Right lung (tissue), 5 donors: Measurements from ENCODE around the gene PFKL. TPM values are rescaled to one million over a fixed set of nuclear protein-coding genes. Genes with fewer than 3 reads are reported as not detected.
"Not testable (repeated sequence)": the region's sequence is repeated elsewhere in the genome, so short reads cannot be mapped to it uniquely, and the experiment has no call there.

Source experiments
- DNase-seq, 2 donors: peaks; one replicate each; pipeline ENCODE4 v3.0.0-alpha.2; 2013
- polyA plus RNA-seq, 5 donors: library from polyadenylated mRNA; unstranded; fragments of 120-200 nt; gene quantifications; one replicate each; pipeline versions ENCODE4 v1.2.1 to v1.2.3, GENCODE V29; 2013; ENCODE audit warnings: inconsistent platforms in 1 of 5, low replicate concordance in 1 of 5; ENCODE audit not compliant: insufficient read length in 5 of 5, insufficient read depth in 1 of 5

The PFKL gene
- polyA plus RNA-seq, 5 donors = 65.3 to 121 (median 90.0) TPM

DNA sequence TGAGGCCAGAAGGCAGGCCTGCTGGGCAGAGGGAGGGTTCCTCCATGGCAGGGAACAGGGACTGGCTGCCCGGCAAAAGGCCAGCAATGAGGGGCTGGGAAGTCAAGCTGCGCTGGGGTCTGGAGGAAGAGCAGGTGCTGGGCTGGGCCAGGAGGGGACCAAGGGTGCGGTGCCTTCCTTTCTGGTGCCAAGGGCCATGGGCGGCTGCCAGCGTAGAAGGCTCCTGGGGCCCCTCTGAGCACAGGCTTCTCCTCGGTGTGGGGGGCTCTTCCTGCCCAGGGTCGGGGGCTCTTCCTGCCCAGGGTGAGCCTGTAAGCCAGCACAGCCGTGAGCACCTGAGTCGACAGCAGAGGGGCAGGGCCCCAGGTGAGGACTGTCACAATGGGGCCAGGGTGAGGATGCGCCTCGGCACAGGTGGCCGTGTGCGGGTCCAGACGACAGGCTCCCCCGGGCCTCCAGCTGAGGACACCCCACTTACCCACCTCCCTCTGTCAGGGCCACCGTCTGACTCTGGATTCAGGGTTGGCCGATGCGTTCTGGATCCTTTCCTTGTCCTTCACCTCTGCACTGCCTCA, 27.5 kb upstream of the PFKL start:
- DNase-seq = no peak

DNA sequence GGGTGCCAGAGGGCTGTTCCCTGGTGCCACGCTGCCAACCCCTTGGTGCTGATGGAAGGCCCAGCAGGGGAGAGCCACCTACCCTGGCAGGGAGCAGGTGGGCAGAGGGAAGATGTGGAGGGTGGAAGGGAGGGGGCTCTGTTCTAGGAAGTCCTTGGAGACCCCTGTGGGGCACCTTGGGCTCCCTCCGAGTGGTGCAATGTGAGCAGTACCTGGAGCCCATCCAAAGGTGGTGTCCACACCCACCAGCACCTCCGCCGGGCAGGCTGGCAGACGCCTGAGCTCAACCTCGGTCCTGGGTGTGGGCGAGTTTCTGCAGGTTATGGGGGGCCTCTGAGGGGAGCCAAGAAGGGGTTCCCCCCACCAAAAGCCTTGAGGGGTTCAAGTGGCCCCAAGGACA, 26.8 kb upstream of the PFKL start:
- no peak for DNase-seq

DNA sequence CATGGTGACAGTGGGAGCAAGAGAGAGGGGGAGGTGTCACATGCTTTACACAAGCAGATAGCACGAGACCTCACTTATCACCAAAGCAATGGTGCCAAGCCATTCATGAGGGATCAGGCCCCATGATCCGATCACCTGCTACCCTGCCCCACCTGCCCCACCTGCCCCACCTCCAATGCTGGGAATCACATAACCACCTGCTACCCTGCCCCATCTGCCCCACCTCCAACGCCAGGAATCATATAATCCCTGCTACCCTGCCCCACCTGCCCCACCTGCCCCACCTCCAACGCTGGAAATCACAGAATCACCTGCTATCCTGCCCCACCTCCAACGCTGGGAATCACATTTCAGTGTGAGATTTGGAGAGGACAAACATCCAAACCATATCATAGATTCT, 24.8 kb upstream of the PFKL start:
- no peak for DNase-seq

DNA sequence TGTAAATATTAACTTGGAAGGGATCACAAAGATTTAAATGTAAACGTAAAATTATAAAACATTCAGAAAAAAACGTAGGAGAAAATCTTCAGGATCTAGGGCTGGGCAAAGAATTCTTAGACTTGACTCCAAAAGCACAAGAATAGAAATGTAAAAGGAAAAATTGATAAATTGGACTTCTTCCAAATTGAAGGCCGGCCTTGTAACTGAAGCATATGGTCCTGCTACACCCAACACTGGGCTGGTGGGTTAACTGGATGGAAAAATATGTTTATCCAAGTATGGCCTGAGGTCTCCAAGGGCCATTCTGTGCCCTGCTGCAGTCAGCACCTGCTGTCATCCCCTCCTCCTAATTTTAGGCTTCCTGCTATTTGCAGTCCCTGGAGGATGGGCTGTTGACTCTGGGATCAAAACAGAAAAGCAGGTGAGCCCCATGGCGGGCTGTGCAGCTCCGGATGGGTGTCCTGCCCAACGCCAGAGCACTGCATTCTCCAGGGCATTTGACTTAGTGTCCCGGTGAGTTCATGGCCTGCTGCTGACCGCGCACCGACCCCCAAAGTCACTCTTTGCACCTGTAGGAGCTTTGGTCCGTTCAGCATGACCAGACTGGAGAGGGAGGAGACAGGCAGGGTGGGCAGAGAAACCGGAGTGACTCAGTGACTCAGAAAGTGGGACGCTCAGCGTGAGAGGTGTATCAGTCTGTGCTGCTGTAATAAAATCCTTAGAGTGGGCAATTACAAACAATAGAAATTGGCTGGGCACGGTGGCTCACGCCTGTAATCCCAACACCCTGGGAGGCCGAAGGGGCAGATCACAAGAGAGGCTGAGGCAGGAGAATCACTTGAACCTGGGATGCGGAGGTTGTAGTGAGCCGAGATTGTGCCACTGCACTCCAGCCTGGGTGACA, 20.2 kb upstream of the PFKL start:
- DNase-seq = no peak

DNA sequence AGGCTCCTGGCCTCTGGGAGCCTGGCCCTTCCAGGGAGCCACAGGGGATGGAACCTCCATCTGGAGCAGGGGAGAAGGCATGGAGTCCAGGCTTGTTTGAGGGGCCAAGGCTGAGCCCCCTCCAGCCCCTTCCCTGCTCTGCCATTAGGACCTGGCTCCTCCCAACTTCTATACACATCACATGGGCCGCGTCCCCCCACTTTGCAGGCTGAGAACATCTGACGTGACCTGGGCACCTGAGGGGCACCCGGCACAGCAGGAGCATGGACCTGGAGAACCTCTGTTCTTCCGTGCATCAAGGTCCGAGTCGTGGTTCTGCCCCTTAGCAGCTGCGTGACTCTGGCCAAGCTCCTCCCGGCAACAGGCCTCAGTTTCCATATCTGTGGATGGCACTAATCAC, 18.1 kb upstream of the PFKL start:
- DNase-seq = no peak

DNA sequence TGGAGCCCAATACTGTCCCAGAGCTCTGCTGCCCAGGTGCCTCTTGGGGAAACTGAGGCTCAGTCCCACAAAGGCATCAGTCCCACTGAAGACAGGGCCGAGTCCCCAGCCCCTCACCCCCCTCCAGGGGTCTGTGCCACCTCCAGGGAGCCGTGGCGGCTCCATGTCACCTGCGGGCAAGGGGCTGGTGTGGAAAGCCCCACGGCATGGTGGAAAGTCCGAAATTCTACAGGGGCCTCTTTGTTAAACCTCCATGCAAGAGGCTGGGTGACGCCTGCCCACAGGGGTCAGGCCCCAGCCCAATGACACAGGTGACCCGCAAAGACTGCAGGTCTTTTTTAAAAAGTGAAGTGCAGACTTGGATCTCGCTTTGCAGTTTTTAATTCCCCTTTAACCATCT, 17.5 kb upstream of the PFKL start:
- DNase-seq = no peak

DNA sequence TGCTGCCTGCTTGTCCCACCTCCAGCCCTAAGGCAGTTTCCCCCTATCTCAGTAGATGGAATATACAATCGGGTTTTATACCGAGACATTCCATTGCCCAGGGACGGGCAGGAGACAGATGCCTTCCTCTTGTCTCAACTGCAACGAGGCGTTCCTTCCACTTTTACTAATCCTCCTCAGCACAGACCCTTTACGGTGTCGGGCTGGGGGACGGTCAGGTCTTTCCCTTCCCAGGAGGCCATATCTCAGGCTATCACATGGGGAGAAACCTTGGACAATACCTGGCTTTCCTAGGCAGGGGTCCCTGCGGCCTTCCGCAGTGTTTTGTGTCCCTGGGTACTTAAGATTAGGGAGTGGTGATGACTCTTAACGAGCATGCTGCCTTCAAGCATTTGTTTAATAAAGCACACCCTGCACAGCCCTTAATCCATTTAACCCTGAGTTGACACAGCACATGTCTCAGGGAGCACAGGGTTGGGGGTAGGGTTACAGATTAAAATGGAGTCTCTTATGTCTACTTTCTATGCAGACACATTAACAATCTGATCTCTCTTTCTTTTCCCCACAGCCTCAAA, 16.6 kb upstream of the PFKL start:
- not testable (repeated sequence) for DNase-seq

DNA sequence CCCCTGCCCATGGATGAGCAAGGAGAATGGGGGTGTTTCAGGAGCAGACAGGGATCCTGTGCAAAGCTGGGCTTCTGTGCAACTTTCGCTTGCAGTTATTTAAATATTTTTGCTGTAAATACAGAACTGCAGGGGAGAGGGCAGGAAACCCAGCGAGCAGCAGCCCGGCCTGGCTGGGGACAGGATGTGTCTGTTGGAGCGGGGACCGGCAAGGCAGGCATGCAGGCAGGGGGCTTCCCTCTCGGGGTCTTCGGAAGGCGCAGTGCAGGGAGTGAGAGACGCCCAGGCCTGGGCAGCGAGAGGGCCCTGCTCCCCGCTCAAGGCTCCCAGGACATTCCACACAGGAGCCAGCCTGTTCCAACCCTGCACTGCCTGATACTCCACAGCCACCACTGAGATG, 15.9 kb upstream of the PFKL start:
- DNase-seq = no peak

DNA sequence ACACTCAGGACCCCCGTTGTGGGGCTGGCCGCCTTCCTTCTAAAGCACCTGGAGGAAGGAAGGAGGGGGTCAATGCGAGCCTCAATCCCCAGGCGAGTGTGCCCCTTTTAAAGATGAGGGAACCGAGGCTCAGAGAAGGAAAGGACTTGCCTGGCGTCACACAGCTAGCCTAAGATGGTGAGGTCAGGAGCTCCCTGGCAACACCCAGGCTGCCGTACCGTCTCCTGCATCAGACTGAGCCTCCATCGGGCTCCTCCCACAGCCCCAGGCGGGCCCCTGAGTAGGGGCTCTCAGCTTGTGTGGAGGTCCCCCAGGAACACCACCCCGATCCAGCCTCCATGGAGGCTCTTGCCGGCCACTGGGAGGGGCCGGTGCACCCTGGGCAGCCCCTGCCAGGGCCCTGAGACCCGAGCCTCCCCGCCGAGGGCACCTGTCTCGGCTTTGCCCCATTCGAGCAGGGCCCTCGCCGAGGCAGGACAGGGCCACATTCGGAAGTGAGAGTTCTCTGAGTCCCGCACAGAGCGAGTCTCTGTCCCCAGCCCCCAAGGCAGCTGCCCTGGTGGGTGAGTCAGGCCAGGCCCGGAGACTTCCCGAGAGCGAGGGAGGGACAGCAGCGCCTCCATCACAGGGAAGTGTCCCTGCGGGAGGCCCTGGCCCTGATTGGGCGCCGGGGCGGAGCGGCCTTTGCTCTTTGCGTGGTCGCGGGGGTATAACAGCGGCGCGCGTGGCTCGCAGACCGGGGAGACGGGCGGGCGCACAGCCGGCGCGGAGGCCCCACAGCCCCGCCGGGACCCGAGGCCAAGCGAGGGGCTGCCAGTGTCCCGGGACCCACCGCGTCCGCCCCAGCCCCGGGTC, 14.5 kb upstream of the PFKL start, which contains the start of gene AIRE:
Gene AIRE (plus strand): TSS at position 739 of the 855 bp plus-strand sequence. CDS start 131 bp downstream, outside the sequence.
- no peak for DNase-seq

DNA sequence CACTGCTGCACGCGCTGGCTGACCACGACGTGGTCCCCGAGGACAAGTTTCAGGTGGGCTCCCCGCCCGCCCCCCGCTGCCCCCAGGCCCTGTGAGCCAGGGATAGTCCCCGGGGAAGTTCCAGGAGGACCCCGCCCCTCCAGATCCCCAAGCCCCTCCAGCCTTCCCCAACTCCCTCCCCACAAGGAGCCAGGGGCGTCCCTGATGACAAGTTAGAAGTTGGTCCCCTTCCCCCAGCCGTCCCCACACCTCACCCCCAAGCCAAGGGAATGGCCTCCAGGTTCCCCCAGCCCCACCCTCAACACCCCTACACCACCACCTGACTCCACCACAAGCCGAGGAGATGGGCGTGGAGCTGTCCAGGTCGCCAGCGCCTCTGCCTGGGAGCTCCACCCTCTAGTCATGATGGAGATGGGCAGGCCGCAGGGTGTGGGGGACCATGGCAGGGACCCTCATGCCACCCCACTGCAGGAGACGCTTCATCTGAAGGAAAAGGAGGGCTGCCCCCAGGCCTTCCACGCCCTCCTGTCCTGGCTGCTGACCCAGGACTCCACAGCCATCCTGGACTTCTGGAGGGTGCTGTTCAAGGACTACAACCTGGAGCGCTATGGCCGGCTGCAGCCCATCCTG, 13.7 kb upstream of the PFKL start:
- no peak for DNase-seq

DNA sequence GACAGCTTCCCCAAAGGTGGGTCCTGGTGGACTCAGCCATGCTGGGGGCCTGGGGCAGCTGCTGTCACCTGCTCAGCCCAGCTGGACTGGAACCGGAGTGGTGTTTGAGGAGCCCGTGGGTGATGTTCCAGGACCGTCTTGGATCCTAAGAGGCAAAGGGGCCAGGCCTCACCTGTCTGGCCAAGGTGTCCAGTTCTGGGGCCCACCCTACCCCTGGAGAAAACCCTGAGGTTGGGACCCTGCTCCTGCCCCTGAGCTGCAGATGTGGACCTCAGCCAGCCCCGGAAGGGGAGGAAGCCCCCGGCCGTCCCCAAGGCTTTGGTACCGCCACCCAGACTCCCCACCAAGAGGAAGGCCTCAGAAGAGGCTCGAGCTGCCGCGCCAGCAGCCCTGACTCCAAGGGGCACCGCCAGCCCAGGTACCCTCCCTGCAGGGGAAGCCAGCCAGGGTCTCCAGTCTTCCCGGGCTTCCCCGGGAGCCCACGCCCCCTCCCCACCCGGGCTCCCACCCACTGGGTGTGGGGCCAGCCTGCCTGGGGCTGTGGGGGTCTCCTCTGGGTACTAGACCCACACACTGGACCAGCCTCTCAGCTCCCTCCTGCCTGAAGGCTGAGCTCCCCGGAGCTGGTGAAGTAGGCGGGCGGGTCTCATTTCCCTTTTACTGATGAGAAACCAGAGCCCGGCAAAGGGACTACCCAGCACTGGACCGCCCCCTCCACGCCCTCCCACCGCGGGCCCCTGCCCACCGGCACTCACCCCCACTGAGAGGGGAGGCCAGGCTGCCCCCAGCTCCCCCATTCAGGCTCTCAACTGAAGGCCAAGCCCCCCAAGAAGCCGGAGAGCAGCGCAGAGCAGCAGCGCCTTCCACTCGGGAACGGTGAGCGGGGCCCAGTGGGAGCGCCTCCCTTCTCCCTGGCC, 12.9 kb upstream of the PFKL start:
- DNase-seq = no peak

DNA sequence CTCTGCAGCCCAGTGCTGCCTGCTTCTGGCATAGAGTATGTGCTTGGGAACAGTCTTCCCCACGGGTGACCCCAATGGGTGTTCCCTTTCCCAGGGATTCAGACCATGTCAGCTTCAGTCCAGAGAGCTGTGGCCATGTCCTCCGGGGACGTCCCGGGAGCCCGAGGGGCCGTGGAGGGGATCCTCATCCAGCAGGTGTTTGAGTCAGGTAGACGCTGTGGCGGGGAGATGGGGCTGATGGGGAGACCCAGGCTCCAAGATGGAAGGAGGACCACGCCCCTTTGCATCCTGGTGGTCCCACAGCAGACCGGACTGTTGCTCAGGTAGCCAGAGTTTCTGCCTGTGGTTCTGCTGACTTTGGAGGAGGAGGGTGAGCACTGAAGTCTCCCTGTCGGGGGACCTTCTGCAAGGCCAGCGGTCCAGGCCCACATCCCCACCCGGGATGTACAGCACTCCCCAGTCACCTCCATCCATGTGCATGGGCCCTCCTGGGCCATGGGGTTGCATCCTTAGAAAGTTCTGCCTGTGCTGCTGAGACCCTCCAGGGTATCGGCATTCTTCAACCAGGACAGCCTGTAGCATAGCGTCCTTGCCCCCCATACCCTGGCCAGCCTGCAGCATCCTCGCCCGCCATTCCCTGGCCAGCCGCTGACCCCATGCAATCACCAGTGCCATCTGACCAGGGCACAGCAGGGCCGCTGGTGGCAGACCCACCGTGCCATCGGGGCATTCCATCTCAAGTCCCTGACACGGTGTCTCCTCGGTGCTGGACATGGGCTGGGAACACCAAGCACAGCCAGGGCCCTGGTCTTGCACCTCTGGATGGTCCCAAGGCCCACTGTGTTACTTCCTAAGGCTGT, 11.4 kb upstream of the PFKL start:
- no peak for DNase-seq

DNA sequence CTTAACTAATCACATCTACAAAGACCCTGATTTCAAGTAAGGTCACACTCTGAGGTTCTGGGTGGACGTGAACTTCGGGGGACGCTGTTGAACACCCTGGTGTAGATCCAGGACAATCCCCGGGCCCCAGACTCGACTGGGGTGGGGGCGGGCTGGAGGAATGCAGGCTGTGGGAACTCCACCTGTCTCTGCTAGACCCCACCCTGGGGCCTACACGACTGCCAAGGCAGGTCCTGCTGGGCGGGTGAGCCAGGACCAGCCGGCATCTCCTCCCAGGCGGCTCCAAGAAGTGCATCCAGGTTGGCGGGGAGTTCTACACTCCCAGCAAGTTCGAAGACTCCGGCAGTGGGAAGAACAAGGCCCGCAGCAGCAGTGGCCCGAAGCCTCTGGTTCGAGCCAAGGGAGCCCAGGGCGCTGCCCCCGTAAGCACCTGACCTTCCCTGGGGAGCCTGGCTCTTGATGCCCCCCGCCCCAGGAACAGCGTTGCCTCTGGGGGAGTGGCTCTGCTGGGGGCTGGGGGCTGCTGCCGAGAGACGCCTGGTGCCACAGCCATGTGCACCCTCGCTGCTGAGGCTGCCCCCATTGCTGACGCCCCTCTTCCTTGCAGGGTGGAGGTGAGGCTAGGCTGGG, 10.4 kb upstream of the PFKL start:
- DNase-seq = no peak

DNA sequence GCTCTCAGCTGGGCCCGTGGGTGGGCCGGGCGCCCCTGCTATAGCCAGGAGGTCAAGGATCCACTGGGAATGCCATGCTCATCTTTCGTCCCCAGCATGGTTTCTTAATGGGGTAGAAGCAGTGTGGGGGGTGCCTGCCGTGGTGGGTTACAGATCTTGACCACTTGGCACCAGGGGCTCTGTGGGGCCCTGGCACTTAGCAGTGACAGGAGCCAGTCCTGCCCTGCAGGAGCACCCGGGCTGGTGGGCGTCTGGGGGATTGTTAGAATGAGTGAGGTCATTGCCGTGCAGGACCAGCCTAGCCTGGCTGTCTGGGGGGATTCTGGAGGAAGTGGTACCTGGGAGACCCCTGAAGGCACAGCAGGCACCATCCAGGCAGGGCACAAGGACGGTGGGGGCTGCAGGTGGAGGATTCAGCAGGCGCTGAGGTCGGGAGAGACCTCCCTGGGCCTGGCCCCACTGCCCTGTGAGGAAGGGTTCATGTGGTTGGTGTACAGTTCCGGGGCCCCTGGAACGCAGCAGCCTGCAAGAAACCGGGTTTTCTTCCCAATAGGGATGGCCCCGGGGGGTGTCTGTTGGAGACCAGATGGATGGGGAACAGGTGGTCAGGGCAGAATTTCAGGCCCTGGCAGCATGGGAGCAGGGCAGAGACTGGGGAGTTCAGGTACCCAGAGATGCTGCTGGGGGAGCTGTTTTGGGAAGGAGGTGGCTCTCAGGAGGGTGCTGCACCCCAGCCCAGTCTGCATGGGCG, 9.4 kb upstream of the PFKL start:
- no peak for DNase-seq

DNA sequence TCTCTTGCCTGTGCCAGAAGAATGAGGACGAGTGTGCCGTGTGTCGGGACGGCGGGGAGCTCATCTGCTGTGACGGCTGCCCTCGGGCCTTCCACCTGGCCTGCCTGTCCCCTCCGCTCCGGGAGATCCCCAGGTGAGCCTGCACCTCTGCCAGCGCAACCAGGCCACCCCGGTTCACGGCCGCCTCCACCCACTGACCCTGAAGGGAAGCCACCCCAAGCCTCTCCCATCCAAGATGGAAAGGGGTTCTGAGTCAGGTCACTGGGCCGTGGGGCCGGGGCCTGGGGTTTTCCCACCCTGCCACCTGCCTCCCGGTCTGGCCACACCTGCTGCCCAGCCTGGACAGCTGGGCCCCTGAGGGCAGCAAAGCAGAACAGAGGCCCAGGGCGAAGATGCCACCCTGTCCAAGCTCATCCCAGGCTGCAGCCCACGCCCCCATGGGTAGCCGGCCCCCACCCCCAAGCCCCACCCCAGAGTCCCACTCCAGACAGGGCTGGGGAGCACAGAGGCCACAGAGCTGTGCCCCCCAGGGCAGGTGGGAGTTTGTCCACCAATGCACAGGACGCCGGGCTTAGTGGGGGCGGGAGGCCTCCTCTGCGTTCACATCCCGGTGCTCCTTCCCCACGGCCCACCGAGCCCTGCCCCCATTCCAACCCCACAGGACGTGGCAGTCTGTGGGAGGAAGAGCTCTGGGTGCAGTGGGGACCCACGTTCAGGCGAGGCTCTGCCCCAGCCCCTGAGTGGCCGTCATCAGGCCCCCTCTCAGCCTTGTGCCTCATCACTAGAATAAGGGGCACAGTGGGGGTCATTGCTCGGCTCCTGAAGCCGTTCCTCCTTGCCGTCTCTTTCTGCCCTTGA, 8.5 kb upstream of the PFKL start:
- no peak for DNase-seq

DNA sequence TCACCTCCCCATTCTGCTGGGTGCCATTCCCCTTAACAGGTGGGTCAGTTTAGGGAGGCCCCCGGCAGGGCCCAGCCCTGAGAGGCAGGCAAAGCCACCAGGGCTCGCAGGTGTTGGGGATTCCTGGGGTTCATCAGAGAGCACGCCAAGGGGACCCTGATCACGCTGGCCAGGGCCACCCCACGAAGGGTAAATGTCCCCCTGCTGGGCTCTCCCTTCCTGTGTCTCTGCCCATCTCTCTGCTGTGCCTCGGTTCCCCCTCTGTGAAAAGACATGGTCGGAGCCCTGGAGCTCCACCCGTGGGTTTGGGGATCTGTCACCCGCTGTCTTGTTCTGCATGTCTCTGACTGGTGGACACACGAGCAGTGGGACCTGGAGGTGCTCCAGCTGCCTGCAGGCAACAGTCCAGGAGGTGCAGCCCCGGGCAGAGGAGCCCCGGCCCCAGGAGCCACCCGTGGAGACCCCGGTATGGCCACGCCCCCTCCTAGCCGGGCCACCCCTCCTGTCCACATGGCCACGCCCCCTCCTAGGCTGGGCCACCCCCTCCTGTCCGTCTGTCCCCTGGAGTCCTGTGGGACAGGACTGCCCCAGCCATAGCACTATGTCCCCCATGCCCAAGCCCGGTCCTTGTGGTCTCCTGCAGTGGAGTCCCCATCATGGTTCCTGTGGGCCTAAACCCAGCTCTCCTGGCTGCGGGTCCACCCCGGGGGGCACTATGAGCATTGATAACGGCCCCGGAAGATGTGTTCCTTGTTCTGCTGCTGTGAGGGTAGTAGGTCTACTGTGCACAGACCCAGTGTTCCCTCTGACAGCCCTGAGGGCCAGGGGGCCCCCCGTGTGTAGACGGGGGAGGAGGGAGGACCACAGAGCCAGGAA, 7.7 kb upstream of the PFKL start:
- DNase-seq = no peak
